Adipose tissue (tissue), 3 donors: ENCODE measurements around the gene OVAAL. TPM values are rescaled to one million over a fixed set of nuclear protein-coding genes. Genes with fewer than 3 reads are reported as not detected.
"Not testable (repeated sequence)": the region's sequence is repeated elsewhere in the genome, so short reads cannot be mapped to it uniquely, and the experiment has no call there.

ENCODE experiments used
- H3K27ac ChIP-seq: one replicate; pipeline ENCODE4 v1.5.1; 2013; ENCODE audit warnings: low read depth, low read length
- WGBS, 3 donors: extraction: QIAGEN DNeasy Blood & Tissue Kit; methylation state at CpG; one replicate each; pipeline ENCODE4 v1.1.7; 2013; 5-methylcytosine and 5-hydroxymethylcytosine counted together
- polyA plus RNA-seq, 3 donors: library from polyadenylated mRNA; stranded (reverse); fragments of 200-250 nt; gene quantifications; one replicate each; pipeline ENCODE4 v1.2.3, GENCODE V29; 2013
- donor health status: healthy with polysubstance abuse.
- donor health status: Bipolar disorder and iron deficiency.
- donor health status: healthy.

The OVAAL gene
- polyA plus RNA-seq, 3 donors = not detected

GRCh38 chr1:180535418-180535999 is 23.3 kb upstream of the OVAAL start:
- WGBS, 3 donors = 88 to 95% (median 92%) methylated on average over 5 of the region's 5 CpGs
- no peak overlapping the region for H3K27ac ChIP-seq

- WGBS, 3 donors = 78 to 95% (median 85%) methylated on average over 7 of the region's 7 CpGs
- no peak overlapping the region for H3K27ac ChIP-seq
Measured at GRCh38 chr1:180536821-180537372, 21.9 kb upstream of the OVAAL start.

DNA sequence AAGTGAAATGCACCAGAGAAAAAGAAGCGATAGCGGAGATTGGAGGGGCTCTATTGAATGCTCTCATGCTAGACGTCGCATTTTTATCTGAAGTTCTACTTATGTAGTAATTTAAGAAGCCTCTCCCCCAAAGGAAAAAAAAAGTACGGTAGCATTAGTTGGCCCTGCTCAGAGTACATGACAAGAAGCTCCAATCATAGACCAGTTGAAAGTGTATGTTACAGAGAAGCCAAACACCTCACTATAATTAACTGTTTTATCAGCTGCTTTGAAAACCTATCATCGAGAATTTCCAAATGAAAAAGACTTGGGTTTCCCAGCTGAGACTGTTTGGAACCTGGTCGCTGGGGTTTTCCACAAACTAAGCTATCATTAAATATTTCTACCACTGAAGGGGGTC is 19.6 kb upstream of the OVAAL start:
- 90 to 93% (median 92%) methylated on average over 7 of the region's 7 CpGs for WGBS, 3 donors
- no peak overlapping the region for H3K27ac ChIP-seq

- no peak overlapping the region for H3K27ac ChIP-seq
- 71 to 85% (median 76%) methylated on average over 14 of the region's 14 CpGs for WGBS, 3 donors
Measured at GRCh38 chr1:180540697-180541594, 17.8 kb upstream of the OVAAL start.

DNA sequence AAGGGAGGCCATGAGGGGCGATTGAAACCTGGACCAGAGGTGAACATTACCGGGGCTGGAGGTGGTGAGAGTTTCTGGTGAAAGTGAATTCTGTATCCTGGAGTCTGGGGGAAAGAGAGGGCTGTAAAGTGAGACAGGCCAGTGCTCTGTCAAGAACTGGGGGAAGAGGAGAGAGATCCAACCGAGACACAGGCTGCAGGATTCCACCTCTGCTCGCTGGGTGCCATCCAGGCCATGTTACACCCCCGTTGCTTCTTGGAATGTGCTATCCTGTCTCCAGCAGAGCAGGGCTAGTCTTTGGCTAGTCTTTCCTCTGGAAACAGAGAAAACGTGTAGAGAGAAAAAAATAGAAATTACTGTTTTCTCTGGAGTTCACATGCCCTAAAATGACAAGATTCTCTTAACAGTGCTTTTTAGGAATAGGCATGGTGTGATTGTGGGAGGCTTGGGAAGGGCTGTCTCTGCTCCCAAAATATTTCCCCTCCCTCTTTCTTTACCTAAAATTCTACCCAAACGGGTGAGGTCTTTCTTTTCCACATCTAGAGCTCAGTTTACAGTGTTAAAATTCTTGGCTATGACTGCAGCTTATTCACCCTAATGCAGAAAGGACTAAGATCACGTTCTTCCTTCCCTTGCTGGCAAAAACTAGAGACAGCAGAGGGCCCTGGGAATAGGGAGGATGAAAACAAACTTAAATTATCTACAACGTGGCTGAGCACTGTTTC is 16.5 kb upstream of the OVAAL start:
- no peak overlapping the region for H3K27ac ChIP-seq

GRCh38 chr1:180542838-180543145 is 16.0 kb upstream of the OVAAL start:
- H3K27ac ChIP-seq = no peak overlapping the region

More for the DNA sequence above, 16.5 kb upstream of the OVAAL start:
- 50 to 71% (median 52%) methylated on average over 9 of the region's 9 CpGs for WGBS, 3 donors

GRCh38 chr1:180544050-180544449 is 14.7 kb upstream of the OVAAL start:
- H3K27ac ChIP-seq = no peak overlapping the region
- 53 to 90% (median 89%) methylated on average over 4 of the region's 4 CpGs for WGBS, 3 donors

More at GRCh38 chr1:180542838-180543145, 16.0 kb upstream of the OVAAL start:
- 31 to 63% (median 39%) methylated on average over 2 of the region's 2 CpGs for WGBS, 3 donors

- no peak overlapping the region for H3K27ac ChIP-seq
- WGBS, 3 donors = 95 to 100% (median 100%) methylated on average over 1 of the region's 1 CpG
Measured at GRCh38 chr1:180545991-180546390, 12.8 kb upstream of the OVAAL start.

- 87 to 90% (median 90%) methylated on average over 7 of the region's 7 CpGs for WGBS, 3 donors
- H3K27ac ChIP-seq = no peak overlapping the region
Measured at GRCh38 chr1:180548686-180549317, 10.0 kb upstream of the OVAAL start.

GRCh38 chr1:180549770-180550169 is 9.0 kb upstream of the OVAAL start:
- 89 to 96% (median 95%) methylated on average over 8 of the region's 8 CpGs for WGBS, 3 donors
- not testable (repeated sequence) for H3K27ac ChIP-seq

DNA sequence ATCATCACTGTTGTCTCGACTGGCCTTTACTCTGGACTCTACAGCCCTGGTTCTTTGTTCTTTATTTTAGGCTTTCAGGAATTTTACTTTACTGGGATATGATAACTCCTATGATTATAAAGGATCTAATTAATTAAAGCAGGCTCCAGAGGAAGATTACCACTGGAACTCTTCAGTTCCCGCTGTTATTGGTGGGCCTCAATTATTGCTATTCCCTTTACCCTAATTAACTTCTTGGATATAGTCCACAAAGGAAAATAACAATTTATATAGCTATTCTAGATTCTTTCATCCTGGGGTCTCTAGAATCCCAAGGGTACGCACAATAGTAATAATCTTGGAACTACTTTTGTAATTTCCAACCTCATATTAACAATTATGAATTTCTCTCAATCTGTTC is 8.5 kb upstream of the OVAAL start:
- no peak overlapping the region for H3K27ac ChIP-seq
- 73 to 97% (median 88%) methylated on average over 3 of the region's 3 CpGs for WGBS, 3 donors

- WGBS, 3 donors = 72 to 96% (median 83%) methylated on average over 1 of the region's 1 CpG
- H3K27ac ChIP-seq = no peak overlapping the region
Measured at GRCh38 chr1:180551997-180552396, 6.8 kb upstream of the OVAAL start.

- not testable (repeated sequence) for H3K27ac ChIP-seq
- WGBS, 3 donors = 94 to 96% (median 94%) methylated on average over 2 of the region's 2 CpGs
Measured at GRCh38 chr1:180553046-180553445, 5.7 kb upstream of the OVAAL start.

GRCh38 chr1:180555411-180555810 is 3.4 kb upstream of the OVAAL start:
- H3K27ac ChIP-seq = no peak overlapping the region

DNA sequence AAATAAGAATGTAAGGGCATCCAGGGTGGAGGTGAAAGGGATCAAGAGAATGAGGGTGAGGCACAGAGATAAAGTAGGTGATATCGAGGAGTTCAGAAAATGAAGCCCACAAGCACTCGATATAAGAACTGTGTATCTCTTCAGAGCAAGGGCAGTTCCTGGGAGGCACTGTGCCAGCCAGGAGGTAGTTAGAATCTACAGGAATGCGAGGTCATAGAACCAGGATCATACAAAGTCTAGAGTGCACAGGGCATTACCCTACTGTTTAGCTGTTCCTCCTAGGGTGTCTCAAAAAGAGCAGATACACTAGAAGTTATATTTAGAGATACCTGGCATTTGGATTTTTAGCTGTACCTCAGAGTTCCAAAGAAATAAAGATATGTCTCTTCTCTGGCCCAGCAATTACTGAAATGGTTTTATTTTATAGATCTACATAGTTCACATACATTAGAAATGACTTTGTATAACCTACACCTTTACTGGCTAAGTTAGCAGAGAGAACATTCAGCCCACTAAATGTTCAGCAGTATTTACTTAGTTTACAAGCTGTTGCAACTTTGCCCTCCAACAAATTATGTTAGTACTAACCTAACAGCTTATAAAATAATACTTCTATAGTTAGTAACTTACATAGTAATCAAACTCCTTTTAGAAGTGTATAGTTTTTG is 1.6 kb downstream of the OVAAL start:
- no peak overlapping the region for H3K27ac ChIP-seq
- 32 to 72% (median 59%) methylated on average over 3 of the region's 3 CpGs for WGBS, 3 donors

DNA sequence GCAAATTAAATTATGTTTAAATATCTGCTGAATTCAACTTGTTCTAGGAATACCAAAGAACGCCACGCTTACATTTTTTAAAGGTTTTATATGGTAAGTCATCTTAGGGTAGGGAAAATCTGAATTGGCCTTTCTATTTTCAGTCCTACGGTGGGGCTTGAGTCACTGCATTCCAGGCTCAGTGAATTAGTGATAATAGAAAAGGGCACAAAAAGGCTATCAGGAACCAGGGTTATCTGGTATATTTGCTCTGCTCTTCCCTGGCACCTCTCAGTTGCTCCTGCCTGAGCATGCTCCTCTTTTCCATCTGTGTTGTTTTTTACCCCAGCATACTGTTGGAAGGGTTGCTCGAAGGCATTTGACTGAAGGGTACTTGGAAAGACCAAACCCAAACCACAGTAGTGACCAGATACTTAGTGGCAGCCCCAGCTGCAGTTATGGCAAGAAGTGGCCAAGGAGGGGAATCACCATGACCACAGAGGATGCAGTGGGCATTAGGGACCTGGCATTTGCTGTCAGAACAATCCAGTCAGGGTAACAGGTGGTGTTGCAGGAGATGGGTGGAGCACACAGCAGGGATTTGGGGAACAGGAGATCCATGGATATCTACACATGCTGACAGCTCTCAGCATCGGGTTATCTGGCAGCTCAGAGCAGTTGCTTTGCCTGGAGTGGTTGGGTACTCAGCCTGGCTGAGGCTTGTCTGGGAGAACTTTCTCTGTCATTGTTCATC is 2.3 kb downstream of the OVAAL start:
- H3K27ac ChIP-seq = no peak overlapping the region
- WGBS, 3 donors = 83 to 86% (median 83%) methylated on average over 5 of the region's 5 CpGs

- WGBS, 3 donors = 86 to 100% (median 94%) methylated on average over 1 of the region's 1 CpG
- no peak overlapping the region for H3K27ac ChIP-seq
Measured at GRCh38 chr1:180562640-180563025, 3.9 kb downstream of the OVAAL start.
